Activated naive CD4-positive, alpha-beta T cell treated with anti-CD3 and anti-CD28 coated beads for 36 hours (primary cell): ENCODE measurements around the gene HMCN1. TPM values are rescaled to one million over a fixed set of nuclear protein-coding genes. Genes with fewer than 3 reads are reported as not detected.
"Not testable (repeated sequence)": the region's sequence is repeated elsewhere in the genome, so short reads cannot be mapped to it uniquely, and the experiment has no call there.

Experiments used
- CTCF ChIA-PET: fragments of 350-600 bp; sonication (Branson Sonifier 250); formaldehyde crosslinking; loops from one replicate; lab custom pipeline; 2021; ENCODE audit warnings: antibody characterized with exemption; lab: Charles Lee
- DNase-seq: peaks from one replicate; pipeline ENCODE4 v3.0.0-alpha.2; 2020
- H3K27ac Mint-ChIP-seq: one replicate; pipeline ENCODE4 v1.8.0; 2021; ENCODE audit warnings: mild to moderate bottlenecking, mixed read lengths
- H3K27me3 Mint-ChIP-seq: one replicate; pipeline ENCODE4 v1.8.0; 2021; ENCODE audit warnings: low read depth, mixed read lengths
- H3K36me3 Mint-ChIP-seq: one replicate; pipeline ENCODE4 v1.8.0; 2021; ENCODE audit warnings: low read depth, mixed read lengths
- H3K4me1 Mint-ChIP-seq: one replicate; pipeline ENCODE4 v1.8.0; 2021; ENCODE audit warnings: low read depth, mixed read lengths
- H3K4me3 Mint-ChIP-seq: one replicate; pipeline ENCODE4 v1.8.0; 2021; ENCODE audit warnings: mild to moderate bottlenecking, moderate library complexity, mixed read lengths
- H3K9me3 Mint-ChIP-seq: one replicate; pipeline ENCODE4 v1.8.0; 2021; ENCODE audit warnings: mixed read lengths
- intact Hi-C: fragments of 100-400 bp; cut with micrococcal nuclease; formaldehyde crosslinking; loops from one replicate; pipeline ENCODE4 v1.15.1; 2023
- total RNA-seq, 2 experiments: library from RNA; stranded (reverse); gene quantifications; one replicate each; pipeline ENCODE4 v1.2.3, GENCODE V29; 2021

The HMCN1 gene
- total RNA-seq, 2 experiments from 2014 or later: 0.12 TPM; not detected in 1

DNA sequence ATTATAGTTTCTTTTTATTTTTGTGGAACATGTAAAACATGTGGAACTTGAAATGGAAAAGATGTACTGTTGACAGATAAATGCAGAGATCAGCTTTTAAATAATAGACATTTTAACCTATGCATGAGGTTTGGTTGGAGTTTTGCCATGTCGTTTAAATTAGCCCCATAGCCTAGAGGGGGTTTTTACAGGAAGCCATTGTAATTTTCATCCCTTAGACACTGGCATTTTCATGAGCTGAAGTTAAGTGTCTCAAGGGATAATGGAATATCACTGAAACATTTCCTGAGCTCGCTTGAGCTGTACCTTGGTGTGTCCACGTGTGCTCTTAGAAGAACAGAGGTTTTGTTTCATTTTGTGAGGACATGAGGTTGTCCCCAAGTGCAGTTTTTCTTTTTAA, 54.2 kb downstream of the HMCN1 start:
- CTCF ChIA-PET: interaction anchor here (1.1 kb wide), 1 partner anchor 25 kb away, joined by 3 read pairs; no protein-coding TSS in a partner anchor
- Mint-ChIP-seq H3K36me3 (no peaks in the 10 kb centered on the region), H3K27ac (no peak overlapping the region), H3K9me3 (no peaks in the 10 kb centered on the region), H3K4me3 (no peak overlapping the region), H3K4me1 (no peaks in the 10 kb centered on the region), H3K27me3 (peaks cover 10% of the 10 kb centered on the region)
- intact Hi-C loops: no loop called here
- DNase-seq: no peak

DNA sequence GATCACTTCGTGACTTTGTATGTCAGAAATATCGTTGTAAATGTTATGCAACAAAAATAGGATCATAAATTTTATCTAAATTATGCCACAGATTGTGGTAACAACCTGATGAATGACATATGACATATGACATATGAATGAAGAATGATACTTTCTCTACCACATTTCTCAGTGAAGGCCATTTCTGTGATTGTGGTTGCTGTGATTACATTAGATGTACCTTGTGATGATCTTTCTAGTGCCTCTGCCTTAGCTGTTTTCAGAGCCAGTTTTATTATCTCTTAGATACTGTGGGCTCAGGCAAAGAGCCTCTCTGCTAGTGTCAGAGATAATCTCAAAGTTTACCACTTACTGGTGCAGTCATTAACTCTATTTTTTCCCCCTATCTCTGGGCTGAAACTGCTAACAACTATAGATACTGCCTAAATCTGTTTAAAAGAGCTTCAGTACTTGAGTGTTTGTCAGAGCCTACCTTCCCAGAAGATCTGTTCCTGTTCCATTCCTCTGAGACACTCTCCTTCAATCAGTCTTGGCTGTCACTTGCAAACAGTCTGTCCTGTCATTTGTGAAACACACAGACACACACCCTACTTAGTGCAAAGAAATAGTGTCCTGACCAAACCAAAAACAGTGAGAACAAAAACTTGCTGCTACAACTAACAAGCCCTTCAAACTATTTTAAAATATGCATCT, 55.5 kb downstream of the HMCN1 start:
- intact Hi-C loops: no loop called here
- no peak overlapping the region for H3K4me3 Mint-ChIP-seq
- CTCF ChIA-PET: no interaction called here

DNA sequence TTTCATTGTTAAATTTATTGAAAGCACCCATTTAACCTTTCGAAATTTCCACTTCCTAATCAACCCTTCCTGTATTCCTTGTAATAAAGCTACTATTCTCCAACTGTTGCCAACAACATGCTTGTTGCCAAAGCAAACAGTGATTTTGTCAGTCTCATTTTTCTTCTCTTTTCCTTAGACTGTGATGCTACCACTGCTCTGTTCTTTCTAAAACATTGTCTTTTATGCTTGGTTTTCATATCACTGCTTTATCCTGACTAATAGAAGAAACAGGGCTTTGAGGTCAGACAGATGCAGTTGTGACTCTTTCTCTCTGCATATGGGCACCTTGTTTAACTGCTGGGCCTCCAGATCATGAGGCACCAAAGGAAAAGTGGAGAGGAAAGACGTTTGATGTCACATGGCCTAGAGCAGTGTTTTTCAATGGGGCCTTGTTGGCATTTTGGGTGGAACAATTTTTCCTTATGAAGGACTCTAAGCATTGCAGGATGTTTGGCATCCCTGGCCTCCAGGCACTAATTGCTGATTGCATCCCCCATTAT, 56.1 kb downstream of the HMCN1 start:
- Mint-ChIP-seq H3K9me3 (no peaks in the 10 kb centered on the region), H3K27me3 (peaks cover 10% of the 10 kb centered on the region), H3K27ac (no peak overlapping the region), H3K36me3 (no peaks in the 10 kb centered on the region), H3K4me3 (no peak overlapping the region), H3K4me1 (no peaks in the 10 kb centered on the region)
- DNase-seq: no peak
- intact Hi-C loops: no loop called here
- CTCF ChIA-PET: no interaction called here

More for the DNA sequence above, 55.5 kb downstream of the HMCN1 start:
- Mint-ChIP-seq H3K9me3 (no peaks in the 10 kb centered on the region), H3K27ac (no peak overlapping the region), H3K4me1 (no peaks in the 10 kb centered on the region), H3K27me3 (peaks cover 10% of the 10 kb centered on the region), H3K36me3 (no peaks in the 10 kb centered on the region)
- no peak for DNase-seq

DNA sequence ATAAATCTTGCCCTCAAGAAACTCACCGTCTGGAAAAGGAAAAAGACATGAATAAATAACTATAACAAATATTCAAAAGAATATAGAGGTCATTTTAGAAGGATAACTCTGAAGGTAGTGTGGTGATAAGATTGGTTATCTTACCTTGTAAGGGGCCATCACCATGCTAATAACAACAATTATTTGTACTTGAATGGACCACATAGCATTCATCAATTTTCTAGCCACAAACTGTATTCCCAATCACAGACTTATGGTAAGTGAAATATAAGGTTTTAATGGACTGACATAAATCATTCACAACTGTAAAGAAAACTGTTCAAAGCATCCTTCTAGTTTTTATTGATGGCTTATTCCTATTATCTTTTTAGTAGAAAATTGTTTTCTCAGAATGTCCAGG, 57.8 kb downstream of the HMCN1 start:
- H3K36me3 Mint-ChIP-seq: no peaks in the 10 kb centered on the region
- no peaks in the 10 kb centered on the region for H3K4me1 Mint-ChIP-seq
- H3K27me3 Mint-ChIP-seq: peaks cover 4% of the 10 kb centered on the region
- intact Hi-C loops: no loop called here
- no peak for DNase-seq
- H3K9me3 Mint-ChIP-seq: peaks cover 2% of the 10 kb centered on the region
- no peak overlapping the region for H3K4me3 Mint-ChIP-seq
- no peak overlapping the region for H3K27ac Mint-ChIP-seq
- CTCF ChIA-PET: no interaction called here

DNA sequence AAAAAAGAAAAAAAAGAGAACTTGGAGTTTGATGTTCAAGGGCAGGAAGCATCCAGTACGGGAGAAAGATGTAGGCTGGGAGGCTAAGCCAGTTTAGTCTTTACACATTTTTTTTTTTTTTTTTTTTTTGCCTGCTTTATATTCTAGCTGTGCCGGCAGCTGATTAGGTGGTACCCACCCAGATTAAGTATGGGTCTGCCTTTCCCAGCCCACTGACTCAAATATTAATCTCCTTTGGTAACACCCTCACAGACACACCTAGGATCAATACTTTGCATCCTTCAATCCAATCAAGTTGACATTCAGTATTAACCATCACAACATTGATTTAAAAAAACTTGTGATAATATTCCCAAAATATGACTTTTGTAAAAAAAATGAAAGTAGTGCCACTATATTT, 60.3 kb downstream of the HMCN1 start:
- CTCF ChIA-PET: interaction anchor here (0.8 kb wide), 1 partner anchor 19 kb away, joined by 3 read pairs; no protein-coding TSS in a partner anchor
- H3K9me3 Mint-ChIP-seq: peaks cover 12% of the 10 kb centered on the region
- DNase-seq, H3K4me3 Mint-ChIP-seq, H3K4me1 Mint-ChIP-seq, H3K36me3 Mint-ChIP-seq, H3K27ac Mint-ChIP-seq, H3K27me3 Mint-ChIP-seq, intact Hi-C loops: not testable (repeated sequence)

DNA sequence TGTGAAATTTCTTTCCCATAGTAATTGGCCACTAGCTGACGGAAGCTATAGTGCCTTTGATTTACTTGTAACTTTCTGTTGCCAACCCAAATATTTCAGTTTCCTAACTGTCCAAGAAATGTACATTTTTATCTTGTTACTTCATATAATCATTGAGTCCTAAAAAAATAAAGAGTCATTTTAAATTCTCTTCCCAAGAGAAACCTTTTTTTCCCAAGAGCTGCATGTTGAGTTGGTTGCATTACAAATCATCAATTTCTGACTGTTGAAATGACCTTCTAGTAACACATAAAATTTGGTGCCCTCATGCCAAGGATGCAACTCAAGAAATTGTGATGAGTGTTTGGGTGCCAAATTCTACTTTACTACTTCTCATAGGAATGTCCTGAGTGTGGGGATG, 61.0 kb downstream of the HMCN1 start:
- peaks cover 1% of the 10 kb centered on the region for H3K27me3 Mint-ChIP-seq
- CTCF ChIA-PET: no interaction called here
- H3K9me3 Mint-ChIP-seq: peaks cover 12% of the 10 kb centered on the region
- intact Hi-C loops: no loop called here
- no peak overlapping the region for H3K27ac Mint-ChIP-seq
- no peaks in the 10 kb centered on the region for H3K36me3 Mint-ChIP-seq
- no peak overlapping the region for H3K4me3 Mint-ChIP-seq
- no peaks in the 10 kb centered on the region for H3K4me1 Mint-ChIP-seq
- no peak for DNase-seq

DNA sequence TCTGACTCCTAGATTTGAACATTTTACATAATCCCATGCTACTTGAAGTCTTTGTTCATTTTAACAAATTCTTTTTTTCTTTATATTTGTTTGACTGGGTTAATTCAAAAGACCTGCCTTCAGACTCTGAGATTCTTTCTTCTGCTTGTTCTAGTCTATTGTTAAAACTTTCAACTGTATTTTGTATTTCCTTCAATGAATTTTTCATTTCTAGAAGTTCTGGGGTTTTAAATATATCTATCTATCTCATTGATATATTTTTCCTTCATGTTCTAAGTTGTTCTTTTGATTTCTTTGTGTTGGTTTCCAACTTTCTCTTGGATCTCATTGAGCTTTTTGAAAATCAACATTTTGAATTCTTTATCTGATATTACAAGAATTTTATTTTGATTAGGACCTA, 64.3 kb downstream of the HMCN1 start:
- CTCF ChIA-PET: interaction anchor here (1.3 kb wide), 1 partner anchor 79 kb away, joined by 4 read pairs; no protein-coding TSS in a partner anchor
- Mint-ChIP-seq H3K4me1 (no peaks in the 10 kb centered on the region), H3K4me3 (no peak overlapping the region), H3K27me3 (peaks cover 5% of the 10 kb centered on the region), H3K27ac (no peak overlapping the region), H3K9me3 (peaks cover 12% of the 10 kb centered on the region), H3K36me3 (no peaks in the 10 kb centered on the region)
- intact Hi-C loops: no loop called here
- no peak for DNase-seq

DNA sequence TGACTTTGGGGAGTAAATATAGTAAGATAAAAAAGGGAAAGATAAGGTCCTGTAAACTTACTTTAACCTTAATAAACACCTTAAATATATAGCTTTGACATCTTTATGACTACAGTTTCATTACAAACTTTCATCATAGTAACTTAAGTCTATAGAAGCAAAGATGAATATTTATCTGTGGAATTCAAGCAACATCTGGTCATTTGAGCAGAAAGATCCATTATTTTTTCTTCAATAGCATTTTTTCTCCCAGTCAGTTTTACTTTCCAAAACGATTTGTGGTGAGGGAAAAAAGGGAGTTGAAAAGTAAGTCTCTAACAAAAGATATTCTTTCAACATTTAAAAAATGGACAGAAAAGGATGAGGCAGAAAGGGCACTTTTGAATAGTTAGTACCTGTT, 69.0 kb downstream of the HMCN1 start:
- no peak overlapping the region for H3K27ac Mint-ChIP-seq
- no peaks in the 10 kb centered on the region for H3K36me3 Mint-ChIP-seq
- no peaks in the 10 kb centered on the region for H3K4me1 Mint-ChIP-seq
- peaks cover 17% of the 10 kb centered on the region for H3K27me3 Mint-ChIP-seq
- no peak for DNase-seq
- intact Hi-C loops: no loop called here
- no peak overlapping the region for H3K4me3 Mint-ChIP-seq
- CTCF ChIA-PET: no interaction called here
- H3K9me3 Mint-ChIP-seq: peaks cover 4% of the 10 kb centered on the region

DNA sequence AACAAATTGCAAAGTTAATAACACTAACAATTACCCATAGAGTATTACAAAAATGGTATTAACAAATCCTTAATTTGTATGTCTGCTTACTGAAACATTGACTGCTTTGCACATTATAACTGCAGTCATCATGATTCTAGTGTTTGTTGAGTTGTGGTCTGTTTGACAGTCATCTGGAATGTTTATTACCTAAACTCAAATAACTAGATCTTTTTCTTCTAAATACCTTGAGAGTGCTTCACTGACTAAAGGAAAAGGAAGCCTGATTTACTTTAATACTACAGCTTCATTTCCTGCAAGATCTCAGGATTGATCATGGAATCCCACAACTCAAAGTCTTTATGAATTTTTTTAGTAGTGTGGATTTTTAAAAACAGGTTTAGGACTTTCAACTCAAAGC, 70.0 kb downstream of the HMCN1 start:
- Mint-ChIP-seq H3K4me3 (no peak overlapping the region), H3K27ac (no peak overlapping the region), H3K4me1 (no peaks in the 10 kb centered on the region), H3K27me3 (peaks cover 17% of the 10 kb centered on the region), H3K9me3 (no peaks in the 10 kb centered on the region), H3K36me3 (no peaks in the 10 kb centered on the region)
- CTCF ChIA-PET: no interaction called here
- no peak for DNase-seq
- intact Hi-C loops: no loop called here

DNA sequence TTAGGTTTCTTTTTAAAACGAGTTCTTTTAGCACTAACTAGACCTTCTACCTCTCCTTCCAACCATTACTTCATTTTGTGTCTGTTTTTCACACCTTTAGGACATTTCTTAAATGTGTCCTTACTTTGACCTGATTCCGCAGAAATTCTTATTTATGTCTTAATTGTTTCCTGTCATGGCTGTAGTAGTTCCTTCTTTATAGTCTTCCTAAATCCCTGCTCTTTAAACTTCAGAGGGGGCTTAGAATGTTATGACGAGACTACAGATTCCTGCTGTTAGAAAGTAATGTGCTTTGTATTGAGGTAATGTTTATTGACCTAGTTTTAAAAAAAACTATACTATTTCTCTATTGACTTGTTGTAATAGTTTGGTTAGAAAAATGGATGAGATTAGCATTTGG, 70.4 kb downstream of the HMCN1 start:
- CTCF ChIA-PET: no interaction called here
- Mint-ChIP-seq H3K36me3 (no peaks in the 10 kb centered on the region), H3K27ac (no peak overlapping the region), H3K9me3 (no peaks in the 10 kb centered on the region), H3K27me3 (peaks cover 17% of the 10 kb centered on the region), H3K4me1 (no peaks in the 10 kb centered on the region), H3K4me3 (no peak overlapping the region)
- DNase-seq: no peak
- intact Hi-C loops: no loop called here

DNA sequence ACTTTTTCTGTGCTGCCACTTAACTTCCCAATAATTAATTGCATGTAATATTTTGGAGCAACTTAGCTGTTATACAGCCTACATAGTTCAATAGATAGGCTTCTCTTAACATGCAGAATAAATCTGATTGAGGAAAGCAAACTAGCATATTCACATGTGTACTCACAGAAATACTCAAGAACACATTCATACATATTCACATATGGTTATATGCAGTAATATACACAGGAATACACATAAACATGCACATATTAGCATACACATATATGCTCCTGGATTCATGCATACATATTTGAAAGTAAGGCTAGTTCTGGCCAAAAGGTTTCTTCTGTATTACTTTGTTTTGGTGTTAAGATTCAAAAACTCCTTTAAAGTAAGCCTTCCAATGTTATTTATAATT, 73.1 kb downstream of the HMCN1 start:
- H3K36me3 Mint-ChIP-seq: no peaks in the 10 kb centered on the region
- H3K4me1 Mint-ChIP-seq: no peaks in the 10 kb centered on the region
- H3K27me3 Mint-ChIP-seq: peaks cover 15% of the 10 kb centered on the region
- H3K27ac Mint-ChIP-seq: no peak overlapping the region
- no peak overlapping the region for H3K4me3 Mint-ChIP-seq
- intact Hi-C loops: no loop called here
- no peak for DNase-seq
- CTCF ChIA-PET: no interaction called here
- no peaks in the 10 kb centered on the region for H3K9me3 Mint-ChIP-seq

DNA sequence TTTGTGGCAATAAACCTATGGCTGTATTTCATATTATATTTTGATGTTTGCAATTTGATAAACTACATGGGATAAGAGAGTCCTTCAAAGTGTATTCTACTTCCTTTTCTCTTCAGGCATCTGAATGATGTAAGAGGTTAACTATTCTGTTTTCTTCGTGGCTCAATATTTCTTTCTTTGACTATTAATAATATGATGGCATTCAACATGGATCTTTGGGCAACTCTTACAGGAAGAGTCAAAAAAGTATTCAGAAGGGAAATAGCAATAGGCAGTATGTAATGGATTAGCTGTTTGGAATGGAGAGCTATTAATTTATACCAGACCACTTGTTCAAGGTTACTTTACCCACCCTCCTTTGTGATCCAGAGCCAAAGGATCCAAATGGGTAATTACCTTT, 74.4 kb downstream of the HMCN1 start:
- Mint-ChIP-seq H3K27ac (no peak overlapping the region), H3K27me3 (peaks cover 12% of the 10 kb centered on the region), H3K4me1 (no peaks in the 10 kb centered on the region), H3K36me3 (no peaks in the 10 kb centered on the region), H3K4me3 (no peak overlapping the region), H3K9me3 (no peaks in the 10 kb centered on the region)
- intact Hi-C loops: no loop called here
- DNase-seq: no peak
- CTCF ChIA-PET: no interaction called here

DNA sequence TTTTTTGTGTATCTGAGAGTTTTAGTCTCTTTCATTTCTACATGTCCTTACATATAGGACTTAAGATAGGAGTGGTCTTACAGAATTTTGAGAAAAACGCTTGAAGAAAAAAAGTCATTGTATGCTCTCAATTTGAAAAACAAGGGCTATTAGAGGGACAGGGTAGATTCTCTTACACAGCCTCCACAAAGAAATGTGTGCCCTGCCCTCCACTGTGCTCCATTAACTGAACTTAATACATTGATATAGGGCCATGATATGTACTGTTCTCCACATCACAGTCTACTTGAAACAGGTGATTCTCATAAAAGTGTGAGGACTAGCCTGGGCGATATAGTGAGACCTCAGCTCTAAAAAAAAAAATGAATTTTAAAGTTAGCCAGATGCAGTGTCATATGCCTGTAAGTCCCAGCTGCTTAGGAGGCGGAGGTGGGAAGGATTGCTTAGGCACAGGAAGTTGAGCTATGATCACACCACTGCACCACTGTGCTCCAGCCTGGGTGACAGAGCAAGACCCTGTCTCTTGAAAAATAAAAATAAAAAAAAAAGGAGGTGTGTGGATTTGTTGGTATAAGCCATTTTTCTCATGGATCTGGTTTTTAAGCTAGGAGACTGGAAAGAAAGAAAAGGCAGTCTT, 77.0 kb downstream of the HMCN1 start:
- Mint-ChIP-seq H3K4me3 (no peak overlapping the region), H3K36me3 (no peaks in the 10 kb centered on the region), H3K4me1 (no peaks in the 10 kb centered on the region), H3K27ac (no peak overlapping the region), H3K9me3 (no peaks in the 10 kb centered on the region), H3K27me3 (no peaks in the 10 kb centered on the region)
- CTCF ChIA-PET: interaction anchor here (0.6 to 0.7 kb wide), 2 partner anchors 312 to 367 kb away, joined by 3 to 4 read pairs; no protein-coding TSS in a partner anchor
- no peak for DNase-seq
- intact Hi-C loops: loop anchor here (5.0 kb wide), 1 partner anchor 89 kb away; no protein-coding TSS in a partner anchor
